ENCODE results near the gene HSPG2.
"Not testable (repeated sequence)": the region's sequence is repeated elsewhere in the genome, so short reads cannot be mapped to it uniquely, and the experiment has no call there.

HSPG2 gene

DNA sequence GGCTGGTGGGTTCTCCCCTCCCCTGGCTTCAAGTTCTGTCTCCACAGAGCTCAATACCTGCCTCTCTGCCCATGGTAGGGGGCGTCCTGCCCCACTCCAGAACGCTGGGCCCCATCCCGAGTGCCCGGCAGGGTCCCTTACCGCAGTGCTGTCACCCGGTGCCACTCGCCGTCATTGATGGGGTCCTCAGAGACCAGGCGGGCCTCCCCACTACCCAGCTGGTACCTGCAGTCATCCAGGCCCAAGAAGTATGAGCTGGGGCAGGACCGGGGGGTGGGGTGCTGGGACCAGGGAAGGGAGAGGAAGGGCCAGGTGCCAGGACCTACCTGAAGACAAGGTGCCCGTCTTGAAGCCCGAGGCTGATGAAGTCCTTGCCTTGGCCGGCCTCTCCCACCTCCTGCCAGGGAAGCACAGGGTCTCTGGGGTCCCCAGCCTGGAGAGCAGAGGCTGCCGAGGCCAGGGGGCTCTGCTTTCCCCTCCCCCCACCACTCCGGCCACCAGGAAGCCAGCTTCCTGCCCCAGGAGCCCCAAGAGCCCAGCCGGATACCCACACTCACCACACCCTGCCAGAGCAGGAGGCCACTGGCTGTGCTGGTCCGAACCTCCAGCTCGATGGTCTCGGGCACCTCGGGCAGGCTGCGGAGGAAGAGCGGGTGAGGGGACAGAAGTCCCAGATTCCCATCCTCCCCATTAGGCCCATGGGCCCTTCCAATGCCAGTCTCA lies 113.0 kb downstream of the HSPG2 start:
- DNase-seq (ENCODE audit: low spot score), result no peak

DNA sequence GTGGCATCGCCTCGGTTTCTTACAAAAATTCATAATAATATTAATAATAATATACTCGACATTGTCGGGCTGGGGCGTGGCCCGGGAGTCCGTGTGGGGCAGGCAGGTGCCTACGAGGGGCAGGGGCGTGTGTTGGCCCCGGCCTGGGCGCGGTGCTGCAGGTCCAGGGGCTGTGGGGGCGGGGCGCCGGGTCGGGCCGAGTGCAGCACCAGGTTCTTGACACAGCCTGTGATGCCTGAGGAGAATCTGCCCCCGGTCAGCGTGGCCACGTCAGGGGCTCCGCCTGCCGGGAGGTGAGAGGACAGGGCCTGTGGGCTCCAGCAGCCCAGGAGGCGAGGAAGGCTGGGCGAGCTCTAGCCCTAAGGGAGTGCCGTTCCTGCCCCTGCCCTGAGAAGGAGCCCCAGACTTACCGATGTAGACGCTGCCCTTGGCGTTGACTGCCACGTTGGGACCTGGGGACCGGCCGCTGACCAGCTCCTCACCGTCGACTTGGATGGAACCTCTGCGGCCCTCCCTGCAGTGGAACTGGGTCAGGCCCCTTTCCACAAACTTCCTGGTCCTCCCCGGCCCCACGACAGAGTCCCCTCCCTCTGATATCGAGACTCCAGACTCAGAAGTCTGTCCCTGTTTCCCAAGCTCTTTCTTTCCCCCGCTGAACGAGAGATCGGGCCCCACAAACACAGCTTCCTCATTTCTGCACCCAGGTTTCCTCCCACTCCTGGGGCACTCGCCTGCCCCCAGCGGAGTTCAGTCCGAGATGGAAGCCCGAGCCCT lies 113.7 kb downstream of the HSPG2 start:
- no peak for DNase-seq (ENCODE audit: low spot score)

GRCh38 chr1:21822349-21822748 lies 114.8 kb downstream of the HSPG2 start:
- DNase-seq (ENCODE audit: low spot score), result no peak

DNA sequence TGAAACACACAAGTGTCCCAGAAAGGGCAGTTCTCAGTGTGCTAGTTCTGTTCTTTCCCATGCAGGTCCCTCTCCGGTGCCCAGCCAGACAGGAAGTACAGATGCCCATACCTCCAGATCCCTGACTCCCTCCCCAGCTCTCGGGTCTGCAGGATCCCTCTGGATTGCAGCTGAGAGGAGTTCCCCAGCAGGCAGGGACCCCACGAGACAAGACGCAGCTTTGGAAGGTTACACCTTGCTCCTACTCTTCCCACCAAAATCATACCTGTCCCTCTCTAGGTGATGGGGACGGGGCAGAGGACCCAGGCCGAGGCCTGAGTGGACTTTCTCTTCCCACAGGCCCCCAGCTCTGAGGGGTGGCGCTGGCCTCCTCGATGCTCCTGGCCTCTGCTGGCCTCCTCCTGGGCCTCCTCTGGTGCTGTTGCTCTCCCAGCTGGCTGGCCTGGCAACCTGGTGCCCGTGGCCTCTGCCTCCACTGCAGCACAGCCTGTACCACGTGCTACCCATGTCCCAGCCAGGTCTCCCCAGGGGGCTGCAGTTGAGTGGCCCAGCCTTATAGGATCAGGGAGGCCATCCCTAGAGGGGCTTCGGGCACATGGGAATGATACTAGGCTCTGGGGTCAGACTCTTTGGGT lies 115.6 kb downstream of the HSPG2 start:
- no peak for DNase-seq (ENCODE audit: low spot score)

DNA sequence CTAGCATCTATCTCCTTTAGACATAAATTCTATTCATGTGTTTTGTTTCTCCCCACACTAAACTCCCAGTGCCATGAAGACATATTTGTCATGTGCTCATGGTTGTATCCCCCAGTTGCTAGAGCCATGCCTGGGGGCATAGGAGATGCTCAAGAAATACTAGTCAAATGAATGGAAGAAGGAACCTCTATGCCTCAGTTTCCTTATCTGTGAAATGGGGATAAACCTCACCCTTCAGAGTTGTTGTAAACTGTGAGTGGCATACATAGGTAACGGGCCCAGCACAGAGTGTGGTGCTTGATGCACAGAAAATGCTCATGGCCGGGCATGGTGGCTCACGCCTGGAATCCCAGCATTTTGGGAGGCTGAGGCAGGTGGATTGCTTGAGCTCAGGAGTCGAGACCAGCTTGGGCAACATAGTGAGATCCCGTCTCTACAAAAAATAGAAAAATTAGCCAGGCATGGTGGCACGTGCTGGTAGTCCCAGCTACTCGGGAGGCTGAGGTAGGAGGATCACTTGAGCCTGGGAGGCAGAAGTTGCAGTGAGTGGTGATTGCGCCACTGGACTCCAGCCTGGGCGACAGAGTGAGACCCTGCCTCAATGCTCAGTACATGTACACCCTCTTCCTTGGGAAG lies 116.4 kb downstream of the HSPG2 start:
- DNase-seq (ENCODE audit: low spot score), result no peak

DNA sequence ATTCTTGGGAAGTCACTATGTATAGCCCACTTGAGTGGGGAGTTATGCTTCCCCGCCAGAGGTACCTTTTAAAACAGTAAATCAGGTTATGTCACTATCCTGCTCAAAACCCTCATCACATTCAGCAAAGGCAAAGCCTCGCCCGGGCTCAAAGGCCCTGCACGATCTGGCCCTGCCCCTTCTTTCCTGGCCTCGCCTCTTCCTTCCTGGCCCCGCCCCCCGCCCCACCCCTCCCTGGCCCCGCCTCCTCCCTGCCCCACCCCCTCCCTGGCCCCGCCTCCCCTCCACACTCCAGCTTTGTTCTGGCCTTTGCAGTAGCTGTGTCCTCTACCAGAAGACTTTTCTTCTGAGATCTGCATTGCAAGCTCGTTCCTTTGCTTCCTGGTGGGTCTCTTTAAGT lies 118.5 kb downstream of the HSPG2 start:
- DNase-seq (ENCODE audit: low spot score), result peak; percentile 90

GRCh38 chr1:21816602-21817302 lies 120.4 kb downstream of the HSPG2 start:
- DNase-seq (ENCODE audit: low spot score), result no peak

GRCh38 chr1:21815724-21816321 lies 121.3 kb downstream of the HSPG2 start:
- peak; percentile 10 for DNase-seq (ENCODE audit: low spot score)

- peak; percentile 1 for DNase-seq (ENCODE audit: low spot score)
These were observed 122.0 kb downstream of the HSPG2 start for GRCh38 chr1:21814981-21815582.

GRCh38 chr1:21814241-21814918 lies 122.7 kb downstream of the HSPG2 start:
- DNase-seq (ENCODE audit: low spot score), result peak; percentile 86

- no peak for DNase-seq (ENCODE audit: low spot score)
These were observed 123.6 kb downstream of the HSPG2 start for GRCh38 chr1:21813542-21813941.

DNA sequence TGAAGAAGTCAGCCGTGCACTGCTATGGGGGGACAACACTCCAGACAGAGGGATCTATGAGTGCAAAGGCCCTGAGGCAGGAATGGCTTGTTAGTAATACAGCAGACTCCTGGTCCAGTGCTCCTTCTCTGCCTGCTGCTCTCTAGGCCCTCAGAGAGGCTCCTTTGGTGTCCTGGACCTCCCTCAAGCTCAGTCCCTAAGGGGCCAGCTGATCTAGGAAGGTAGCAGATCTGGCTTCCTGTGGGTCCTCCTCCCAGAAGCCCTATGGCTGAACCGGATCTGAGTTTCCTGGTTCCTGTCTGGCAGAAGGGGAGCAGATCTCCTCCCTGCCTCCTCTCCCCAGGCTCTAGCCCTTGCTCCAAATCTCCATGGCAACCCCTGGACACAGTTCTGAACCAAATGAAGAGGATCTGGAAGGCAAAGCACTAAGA lies 125.2 kb downstream of the HSPG2 start, which contains the start of gene LDLRAD2:
LDLRAD2 (plus strand) TSS at position 391 of the 431 bp plus-strand sequence. CDS start 187 bp downstream, outside the sequence.
- peak; percentile 1 for DNase-seq (ENCODE audit: low spot score)

DNA sequence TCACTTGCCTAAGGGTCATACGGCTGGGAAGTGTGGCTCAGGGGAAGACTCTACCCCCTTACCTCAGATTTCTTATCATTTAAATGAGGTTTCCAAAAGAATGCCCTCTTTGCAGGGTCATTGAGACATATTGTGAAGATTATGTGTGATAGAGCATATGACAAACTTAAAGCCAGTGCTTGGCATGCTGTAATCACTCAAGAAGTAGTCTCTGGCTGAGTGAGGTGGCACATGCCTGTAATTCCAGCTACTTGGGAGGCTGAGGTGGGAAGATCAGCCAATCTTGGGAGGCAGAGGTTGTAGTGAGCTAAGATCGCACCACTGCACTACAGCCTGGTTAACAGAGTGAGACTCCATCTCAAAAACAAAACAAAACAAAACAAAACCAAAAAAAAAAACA lies 132.6 kb downstream of the HSPG2 start:
- DNase-seq (ENCODE audit: low spot score), result no peak

DNA sequence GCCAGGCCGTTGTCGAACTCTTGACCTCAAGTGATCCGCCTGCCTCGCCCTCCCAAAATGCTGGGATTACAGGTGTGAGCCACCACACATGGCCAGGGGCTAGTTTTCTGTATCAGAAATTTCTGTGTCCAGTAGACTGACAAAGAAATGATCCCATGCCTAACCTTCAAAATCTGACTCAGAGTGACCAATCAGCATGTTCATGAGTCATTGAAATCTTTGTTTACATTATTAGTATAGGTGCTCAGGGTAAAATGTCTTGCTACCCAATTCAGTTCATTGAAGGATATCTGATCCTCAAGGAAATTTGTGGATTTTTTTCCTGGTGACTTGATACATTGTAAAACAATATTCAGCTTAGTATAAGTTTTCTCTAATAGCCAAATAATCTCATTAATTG lies 136.0 kb downstream of the HSPG2 start:
- DNase-seq (ENCODE audit: low spot score), result no peak

GRCh38 chr1:21799730-21800129 lies 137.4 kb downstream of the HSPG2 start:
- no peak for DNase-seq (ENCODE audit: low spot score)

GRCh38 chr1:21795075-21795474 lies 142.0 kb downstream of the HSPG2 start:
- DNase-seq (ENCODE audit: low spot score), result no peak

DNA sequence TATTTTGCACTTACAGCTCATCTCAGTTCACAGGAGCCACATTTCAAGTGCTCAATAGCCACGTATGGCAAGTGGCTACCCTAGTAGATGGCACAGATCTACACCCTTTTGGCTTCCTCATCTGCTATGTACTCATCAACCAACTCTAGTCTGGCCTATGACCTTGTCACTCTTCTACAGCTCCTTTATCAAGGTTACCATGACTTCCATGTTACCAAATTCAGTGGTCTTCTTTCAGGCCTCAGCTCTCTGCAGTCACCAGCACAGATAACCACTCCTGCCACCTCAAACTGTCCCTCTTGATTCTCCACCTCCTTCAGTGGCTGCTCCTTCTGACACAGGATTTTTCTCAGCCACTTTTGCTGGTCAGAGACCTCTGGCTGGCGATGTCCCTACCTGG lies 142.5 kb downstream of the HSPG2 start:
- no peak for DNase-seq (ENCODE audit: low spot score)

GRCh38 chr1:21793104-21793503 lies 144.0 kb downstream of the HSPG2 start:
- DNase-seq (ENCODE audit: low spot score), result no peak

- no peak for DNase-seq (ENCODE audit: low spot score)
These were observed 150.5 kb downstream of the HSPG2 start for GRCh38 chr1:21786640-21787039.

GRCh38 chr1:21785764-21786163 lies 151.3 kb downstream of the HSPG2 start:
- not testable (repeated sequence) for DNase-seq (ENCODE audit: low spot score)
